Endothelial cell of umbilical vein (primary cell): ENCODE data around the gene TMPRSS7. TPM values are rescaled to one million over a fixed set of nuclear protein-coding genes. Genes with fewer than 3 reads are reported as not detected.

ENCODE experiments used
- BruUV-seq: library from RNA; stranded (reverse); fragments of 400-500 nt; replicated peaks from 2 replicates; lab custom pipeline; 2021; lab: Mats Ljungman, UMichigan
- CTCF ChIA-PET: fragments of 300-600, 350-600 bp; sonication (Branson Sonifier 250); formaldehyde crosslinking; loops from one replicate; lab custom pipeline; 2021; ENCODE audit warnings: antibody characterized with exemption, inconsistent platforms; lab: Charles Lee
- POLR2A ChIA-PET: fragments of 300-600, 350-600 bp; sonication (Branson Sonifier 250); formaldehyde crosslinking; loops from one replicate; lab custom pipeline; 2021; ENCODE audit warnings: antibody characterized with exemption, inconsistent platforms; lab: Charles Lee
- DNase-seq: peaks from one replicate; pipeline ENCODE4 v3.0.0-alpha.2; 2011; ENCODE audit warnings: low read depth, low spot score
- FAIRE-seq: peaks from 2 replicates; lab custom pipeline; 2011; peaks lifted over from hg19 to GRCh38; lab: Jason Lieb, UNC
- H2AFZ ChIP-seq: 2 replicates; pipeline ENCODE4 v1.6.0; 2012; ENCODE audit warnings: low read depth, low read length, control low read depth, inconsistent platforms
- H3K27ac ChIP-seq: 2 replicates; pipeline ENCODE4 v1.5.1; 2011; ENCODE audit warnings: low read depth, mild to moderate bottlenecking, control low read depth, low read length, moderate library complexity; ENCODE audit not compliant: insufficient read depth
- H3K27me3 ChIP-seq, 2 experiments: 2 replicates each; pipeline versions ENCODE4 v1.6.0 to v1.6.1; 2011; ENCODE audit warnings: low read length in 2 of 2, mixed read lengths in 1 of 2; ENCODE audit not compliant: control insufficient read depth in 2 of 2, insufficient read depth in 2 of 2
- H3K36me3 ChIP-seq, 2 experiments: 2 replicates in 1 of 2; 3 replicates in 1 of 2; pipeline ENCODE4 v1.5.1; 2011; ENCODE audit warnings: low read length in 2 of 2, mild to moderate bottlenecking in 1 of 2, moderate library complexity in 1 of 2; ENCODE audit not compliant: control insufficient read depth in 2 of 2, insufficient read depth in 2 of 2; ENCODE audit errors: extremely low read depth in 1 of 2
- H3K4me1 ChIP-seq: 3 replicates; pipeline ENCODE4 v1.5.1; 2011; ENCODE audit warnings: mild to moderate bottlenecking, low read length; ENCODE audit not compliant: control insufficient read depth, insufficient read depth; ENCODE audit errors: extremely low read depth
- H3K4me2 ChIP-seq: 2 replicates; pipeline ENCODE4 v1.6.1; 2011; ENCODE audit warnings: low read length, control low read depth, mixed read lengths; ENCODE audit not compliant: insufficient read depth
- H3K4me3 ChIP-seq, 3 experiments: fragments of 200-600 bp in 1 of 3; sonication (generic), shearing (Covaris generic) in 1 of 3; replicated peaks in 1 of 3; 2 replicates each; pipeline ENCODE4 v1.5.1; 2011 to 2016; ENCODE audit warnings: control low read depth in 3 of 3, low read length in 3 of 3, mild to moderate bottlenecking in 2 of 3, inconsistent platforms in 1 of 3, low read depth in 1 of 3, moderate library complexity in 1 of 3; ENCODE audit not compliant: insufficient read depth in 1 of 3
- H3K79me2 ChIP-seq: 2 replicates; pipeline ENCODE4 v1.6.0; 2012; ENCODE audit warnings: low read length, inconsistent platforms; ENCODE audit not compliant: control insufficient read depth, insufficient read depth
- H3K9ac ChIP-seq: replicated peaks from 2 replicates; pipeline ENCODE3; 2011; ENCODE audit warnings: low read length, control low read depth; ENCODE audit not compliant: insufficient read depth; ENCODE audit errors: extremely low read depth
- H3K9me1 ChIP-seq: replicated peaks from 3 replicates; pipeline ENCODE4 v1.6.0; 2011; ENCODE audit warnings: mild to moderate bottlenecking, low read length; ENCODE audit not compliant: control insufficient read depth, insufficient read depth; ENCODE audit errors: extremely low read depth
- H3K9me3 ChIP-seq: replicated peaks from 2 replicates; pipeline ENCODE4 v1.5.1; 2012; ENCODE audit warnings: low read length, inconsistent platforms; ENCODE audit not compliant: control insufficient read depth, insufficient read depth
- H4K20me1 ChIP-seq: replicated peaks from 2 replicates; pipeline ENCODE3; 2011; ENCODE audit warnings: mild to moderate bottlenecking, low read length; ENCODE audit not compliant: control insufficient read depth, insufficient read depth; ENCODE audit errors: extremely low read depth
- CTCF ChIP-seq, 2 donors: IDR thresholded peaks; 1 replicate in 1 of 2; 2 replicates in 1 of 2; pipeline ENCODE4 v1.5.1; 2011; ENCODE audit warnings: low read length in 2 of 2, mild to moderate bottlenecking in 2 of 2, moderate library complexity in 2 of 2, control low read depth in 1 of 2, inconsistent platforms in 1 of 2, low read depth in 1 of 2; ENCODE audit not compliant: insufficient read depth in 1 of 2; ENCODE audit errors: extremely low read depth in 1 of 2
- EZH2 ChIP-seq: IDR thresholded peaks from 2 replicates; pipeline ENCODE4 v1.6.1; 2012; ENCODE audit warnings: borderline replicate concordance, low read depth, mild to moderate bottlenecking, moderate library complexity, low read length, inconsistent platforms; ENCODE audit not compliant: severe bottlenecking
- FOS ChIP-seq: IDR thresholded peaks from 2 replicates; pipeline ENCODE4 v1.6.1; 2011; ENCODE audit warnings: mild to moderate bottlenecking, low read length, moderate library complexity, borderline replicate concordance; ENCODE audit not compliant: insufficient read depth
- GATA2 ChIP-seq: IDR thresholded peaks from 2 replicates; pipeline ENCODE4 v1.7.0; 2011; ENCODE audit warnings: low read depth, mild to moderate bottlenecking, moderate library complexity, mixed read lengths, low read length; ENCODE audit not compliant: insufficient read length, insufficient read depth
- JUN ChIP-seq: IDR thresholded peaks from 2 replicates; pipeline ENCODE4 v1.6.1; 2011; ENCODE audit warnings: borderline replicate concordance, low read depth; ENCODE audit not compliant: insufficient read length, insufficient read depth
- MAX ChIP-seq: IDR thresholded peaks from 2 replicates; pipeline ENCODE4 v1.6.1; 2011; ENCODE audit not compliant: insufficient read depth, insufficient read length
- MYC ChIP-seq: IDR thresholded peaks from one replicate; pipeline ENCODE4 v1.6.1; 2011; ENCODE audit warnings: mild to moderate bottlenecking, low read depth, low read length
- POLR2A ChIP-seq: IDR thresholded peaks from 2 replicates; pipeline ENCODE4 v1.6.1; 2012; ENCODE audit warnings: low read depth, mild to moderate bottlenecking, control low read depth, low read length
- POLR2AphosphoS5 ChIP-seq: IDR thresholded peaks from 2 replicates; pipeline ENCODE4 v1.6.1; 2012; ENCODE audit warnings: low read depth, mild to moderate bottlenecking, control low read depth, low read length, moderate library complexity; ENCODE audit not compliant: insufficient read depth
- dilution Hi-C: fragments of 300-500 bp; cut with MboI; formaldehyde crosslinking; loops from one replicate; pipeline ENCODE4 v1.15.0; 2019; ENCODE audit warnings: low sequenced_read_pairs; ENCODE audit not compliant: extremely low pct_ligation_motif_present
- intact Hi-C: fragments of 100-400 bp; cut with micrococcal nuclease; formaldehyde crosslinking; loops from one replicate; pipeline ENCODE4 v1.10.0; 2022
- polyA plus RNA-seq, 4 experiments: library from polyadenylated mRNA; depleted of rRNA in 3 of 4; stranded (reverse) in 3 of 4; unstranded in 1 of 4; fragments of >200 nt; gene quantifications; 2 replicates each; pipeline versions ENCODE4 v1.2.1 to v1.2.3, GENCODE V29; 2011 to 2012; ENCODE audit warnings: missing spikeins in 1 of 4
- total RNA-seq: library from RNA; stranded (reverse); gene quantifications from 2 replicates; pipeline ENCODE4 v1.2.3, GENCODE V29; 2021

TMPRSS7 gene
- total and polyA plus RNA-seq, 2 donors (not counting 3 experiments of a cell fraction or from before 2014, with no cell fraction given) = not detected

- H3K9me1 ChIP-seq = no peaks in the 10 kb centered on the region
- dilution Hi-C loops = no loop called here
- H2AFZ ChIP-seq = peak overlapping the region; percentile 42
- H4K20me1 ChIP-seq = no peaks in the 10 kb centered on the region
- H3K36me3 ChIP-seq = no peaks in the 10 kb centered on the region
- H3K4me3 ChIP-seq = peak overlapping the region in 2 of 3 experiments; percentile 46 to 70
- no peaks in the 10 kb centered on the region for H3K79me2 ChIP-seq
- no peaks in the 10 kb centered on the region for H3K9me3 ChIP-seq
- peaks cover 13% of the 10 kb centered on the region for H3K4me1 ChIP-seq
- TF ChIP-seq POLR2AphosphoS5 (no peak), GATA2 (no peak), CTCF (IDR thresholded peaks at IDR 0.05; ENCODE audit: extremely low read depth in 1 of 2, insufficient read depth in 1 of 2, low read depth in 1 of 2, low read length in 2 of 2) (no peak), POLR2A (no peak), JUN (no peak), MYC (no peak), EZH2 (no peak), MAX (no peak), FOS (no peak)
- no peak overlapping the region for H3K27ac ChIP-seq
- H3K27me3 ChIP-seq = no peaks in the 10 kb centered on the region
- no TSS peak for BruUV-seq
- ChIA-PET POLR2A (no interaction called here), CTCF (interaction anchor here (1.8 to 1.9 kb wide), 2 partner anchors 12 to 26 kb away, joined by 7 to 13 read pairs; no protein-coding TSS in a partner anchor)
- intact Hi-C loops = no loop called here
- DNase-seq = no peak
- peak overlapping the region; percentile 74 for H3K4me2 ChIP-seq
- no peak overlapping the region for H3K9ac ChIP-seq
- peak; percentile 53 for FAIRE-seq
Observed at GRCh38 chr3:112085735-112086075, 51.2 kb downstream of the TMPRSS7 start.
